ENCODE data around the gene LENG8. TPM values are rescaled to one million over a fixed set of nuclear protein-coding genes. Genes with fewer than 3 reads are reported as not detected.

The LENG8 gene
- total and polyA plus RNA-seq, 11 donors: 23.6 to 93.9 (median 58.8) TPM

GRCh38 chr19:54456423-54457373 is 7.7 kb downstream of the LENG8 start:
- no peak overlapping the region for H3K27ac ChIP-seq
- intact Hi-C loops (cut with DNase I): no loop called here
- no peaks in the 10 kb centered on the region for H3K27me3 ChIP-seq
- TF ChIP-seq CTCF (IDR thresholded peaks at IDR 0.05): no peak
- TF ChIP-seq POLR2A (IDR thresholded peaks at IDR 0.05): no peak
- no peak for ATAC-seq
- H3K4me3 ChIP-seq: no peak overlapping the region
- H3K9me3 ChIP-seq: no peaks in the 10 kb centered on the region
- WGBS, 4 donors: 91 to 94% (median 91%) methylated on average over 42 to 51 of the region's 51 CpGs
- no peak for DNase-seq
- peaks cover 4 to 100% (median 99%) of the 10 kb centered on the region in 9 donors for H3K36me3 ChIP-seq
- H3K4me1 ChIP-seq: peaks cover 0 to 36% (median 12%) of the 10 kb centered on the region in 12 donors

GRCh38 chr19:54457773-54458647 is 9.0 kb downstream of the LENG8 start:
- DNase-seq (no peak), ATAC-seq (no peak)
- Histone ChIP-seq H3K36me3 (peaks cover 0 to 95% (median 90%) of the 10 kb centered on the region in 9 donors), H3K4me3 (no peak overlapping the region), H3K27me3 (no peaks in the 10 kb centered on the region), H3K9me3 (no peaks in the 10 kb centered on the region), H3K4me1 (peaks cover 0 to 42% (median 20%) of the 10 kb centered on the region in 12 donors), H3K27ac (no peak overlapping the region)
- TF ChIP-seq POLR2A (IDR thresholded peaks at IDR 0.05): no peak
- no peak for TF ChIP-seq CTCF (IDR thresholded peaks at IDR 0.05)
- 88 to 93% (median 90%) methylated on average over 42 of the region's 42 CpGs for WGBS, 4 donors
- intact Hi-C loops (cut with DNase I): no loop called here

- 80 to 88% (median 83%) methylated on average over 10 to 11 of the region's 11 CpGs for WGBS, 4 donors
- Histone ChIP-seq H3K27ac (no peak overlapping the region), H3K27me3 (no peaks in the 10 kb centered on the region), H3K4me1 (peaks cover 0 to 42% (median 21%) of the 10 kb centered on the region in 12 donors), H3K9me3 (no peaks in the 10 kb centered on the region), H3K36me3 (peaks cover 0 to 88% (median 82%) of the 10 kb centered on the region in 9 donors), H3K4me3 (no peak overlapping the region)
- intact Hi-C loops (cut with DNase I): no loop called here
- ATAC-seq (no peak), DNase-seq (no peak)
- TF ChIP-seq POLR2A (IDR thresholded peaks at IDR 0.05): no peak
- TF ChIP-seq CTCF (IDR thresholded peaks at IDR 0.05): no peak
Measured at GRCh38 chr19:54458648-54459281, 9.8 kb downstream of the LENG8 start.
